Peyer's patch (tissue), 4 donors: ENCODE data around the gene YPEL1. TPM values are rescaled to one million over a fixed set of nuclear protein-coding genes. Genes with fewer than 3 reads are reported as not detected.
"Not testable (repeated sequence)": the region's sequence is repeated elsewhere in the genome, so short reads cannot be mapped to it uniquely, and the experiment has no call there.

Experiments used
- DNase-seq, 3 donors: peaks; one replicate each; pipeline ENCODE4 v3.0.0-alpha.2; 2017 to 2019
- H3K27ac ChIP-seq, 4 donors: fragments of 200-600 bp; sonication (generic); one replicate each; pipeline ENCODE4 v1.5.1; 2016 to 2019
- H3K27me3 ChIP-seq, 2 donors: fragments of 200-600 bp; sonication (generic); one replicate each; pipeline ENCODE4 v1.5.1; 2019
- H3K36me3 ChIP-seq, 3 donors: fragments of 200-600 bp; sonication (generic); one replicate each; pipeline ENCODE4 v1.5.1; 2016 to 2019
- H3K4me1 ChIP-seq, 4 donors: fragments of 200-600 bp; sonication (generic); one replicate each; pipeline ENCODE4 v1.5.1; 2016 to 2019
- H3K4me3 ChIP-seq, 4 donors: fragments of 200-600 bp; sonication (generic); 1 replicate in 3 of 4; 2 replicates in 1 of 4; pipeline ENCODE4 v1.5.1; 2016 to 2019; ENCODE audit warnings: mild to moderate bottlenecking in 1 of 4
- H3K9me3 ChIP-seq, 4 donors: fragments of 200-600 bp; sonication (generic); one replicate each; pipeline ENCODE4 v1.5.1; 2016 to 2019; ENCODE audit warnings: mild to moderate bottlenecking in 1 of 4
- POLR2A ChIP-seq, 2 donors: fragments of 450-650 bp; IDR thresholded peaks; one replicate each; pipeline ENCODE4 v1.5.1; 2017; ENCODE audit warnings: antibody characterized with exemption in 2 of 2, mild to moderate bottlenecking in 2 of 2, moderate library complexity in 2 of 2
- total RNA-seq, 4 donors: library from RNA; depleted of rRNA; stranded (reverse); fragments of >200 nt; gene quantifications; one replicate each; pipeline ENCODE4 v1.1.0, GENCODE V29; 2016
- TF ChIP-seq, protein P1 (sequence below), 6 experiments: fragments of 450-650 bp in 4 of 6; fragments of 200-600 bp in 2 of 6; sonication (generic) in 1 of 6; IDR thresholded peaks; one replicate each; pipeline ENCODE4 v1.5.1; 2017 to 2019; ENCODE audit warnings: antibody characterized with exemption in 6 of 6, mild to moderate bottlenecking in 3 of 6, moderate library complexity in 1 of 6

The YPEL1 gene
- total RNA-seq, 4 donors from 2014 or later: 3.3 to 4.8 (median 3.4) TPM

DNA sequence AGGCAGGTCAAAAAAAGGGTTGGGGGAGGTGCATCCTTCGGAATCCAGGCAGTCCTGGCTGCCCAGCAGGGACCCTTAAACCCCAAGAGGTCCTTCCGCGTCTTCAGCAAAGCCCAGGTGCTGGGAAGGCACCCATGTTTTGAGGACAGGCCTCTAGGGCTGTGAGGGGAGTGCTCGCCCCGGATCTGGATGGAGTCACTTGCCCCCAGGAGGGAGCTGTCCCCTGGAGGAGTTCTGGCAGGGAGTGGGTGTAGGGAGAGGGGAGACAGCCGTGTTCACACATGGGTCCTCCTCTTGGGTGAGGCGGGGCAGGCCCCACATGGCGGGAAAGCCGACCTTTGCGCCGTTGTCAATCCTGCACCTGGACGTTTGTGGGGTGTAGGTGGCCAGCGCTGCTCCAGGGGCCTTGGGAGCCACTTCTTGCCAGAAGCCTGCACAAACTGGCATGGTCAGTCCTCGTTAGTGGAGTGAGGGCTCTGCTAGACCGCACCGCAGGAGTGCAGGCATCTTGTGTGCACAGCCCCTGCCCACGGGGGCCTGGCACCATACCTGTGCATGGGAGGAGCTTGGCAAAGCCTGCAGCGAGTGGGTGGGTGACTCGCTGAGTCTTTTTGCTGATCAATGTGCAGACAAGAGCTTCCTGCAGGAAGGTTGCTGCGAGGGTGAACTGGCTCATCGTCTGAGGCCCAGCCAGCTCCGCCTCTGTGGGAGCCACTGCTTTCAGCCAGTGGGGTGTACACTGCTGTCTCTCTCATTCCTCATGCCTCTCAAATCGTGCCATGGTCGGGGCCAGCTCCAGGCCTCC, 53.8 kb downstream of the YPEL1 start:
- DNase-seq: no peak
- H3K27ac ChIP-seq: no peak overlapping the region
- no peak for TF ChIP-seq POLR2A (IDR thresholded peaks at IDR 0.05)
- TF ChIP-seq, protein P1, sequence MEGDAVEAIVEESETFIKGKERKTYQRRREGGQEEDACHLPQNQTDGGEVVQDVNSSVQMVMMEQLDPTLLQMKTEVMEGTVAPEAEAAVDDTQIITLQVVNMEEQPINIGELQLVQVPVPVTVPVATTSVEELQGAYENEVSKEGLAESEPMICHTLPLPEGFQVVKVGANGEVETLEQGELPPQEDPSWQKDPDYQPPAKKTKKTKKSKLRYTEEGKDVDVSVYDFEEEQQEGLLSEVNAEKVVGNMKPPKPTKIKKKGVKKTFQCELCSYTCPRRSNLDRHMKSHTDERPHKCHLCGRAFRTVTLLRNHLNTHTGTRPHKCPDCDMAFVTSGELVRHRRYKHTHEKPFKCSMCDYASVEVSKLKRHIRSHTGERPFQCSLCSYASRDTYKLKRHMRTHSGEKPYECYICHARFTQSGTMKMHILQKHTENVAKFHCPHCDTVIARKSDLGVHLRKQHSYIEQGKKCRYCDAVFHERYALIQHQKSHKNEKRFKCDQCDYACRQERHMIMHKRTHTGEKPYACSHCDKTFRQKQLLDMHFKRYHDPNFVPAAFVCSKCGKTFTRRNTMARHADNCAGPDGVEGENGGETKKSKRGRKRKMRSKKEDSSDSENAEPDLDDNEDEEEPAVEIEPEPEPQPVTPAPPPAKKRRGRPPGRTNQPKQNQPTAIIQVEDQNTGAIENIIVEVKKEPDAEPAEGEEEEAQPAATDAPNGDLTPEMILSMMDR (IDR thresholded peaks at IDR 0.05): no peak

DNA sequence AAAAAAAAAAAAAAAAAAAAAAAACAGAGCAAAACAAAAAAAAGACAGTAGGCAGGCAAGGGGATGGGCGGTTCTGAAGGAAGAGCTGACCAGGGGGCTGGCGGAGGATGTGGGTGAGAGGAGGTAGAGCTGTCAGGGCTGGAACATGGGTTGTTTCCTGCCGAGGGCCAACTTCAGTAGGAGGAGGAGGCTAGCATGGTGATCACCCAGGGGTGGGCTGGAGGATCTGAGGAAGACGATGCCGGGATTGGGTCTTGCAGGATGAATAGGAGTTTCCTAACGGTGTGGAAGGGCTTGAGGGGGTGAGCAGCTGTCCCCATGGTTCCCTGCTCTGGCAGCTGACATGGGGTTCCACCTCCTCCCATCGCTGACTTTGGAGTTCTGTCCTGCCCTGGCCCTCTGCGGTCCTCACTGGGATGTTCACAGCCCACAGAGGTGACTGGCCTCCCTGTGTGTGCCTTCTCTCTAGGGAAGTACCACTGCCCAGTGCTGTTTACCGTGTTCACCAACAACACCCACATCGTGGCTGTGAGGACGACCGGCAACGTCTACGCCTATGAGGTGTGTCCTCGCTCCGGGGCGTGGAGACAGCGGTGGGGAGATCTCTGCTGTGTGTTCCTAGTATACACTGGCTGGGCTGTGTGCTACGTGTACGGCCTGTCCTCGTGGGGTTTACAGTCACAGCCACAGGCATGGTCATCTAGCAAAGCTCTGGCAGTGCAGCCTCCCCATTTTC, 54.6 kb downstream of the YPEL1 start:
- DNase-seq: no peak
- peaks cover 0 to 47% (median 0%) of the 10 kb centered on the region in 3 donors for H3K36me3 ChIP-seq
- H3K27ac ChIP-seq: no peak overlapping the region

More for the DNA sequence above, 53.8 kb downstream of the YPEL1 start:
- Histone ChIP-seq H3K36me3 (peaks cover 0 to 52% (median 0%) of the 10 kb centered on the region in 3 donors), H3K4me1 (no peaks in the 10 kb centered on the region), H3K9me3 (no peaks in the 10 kb centered on the region), H3K4me3 (no peak overlapping the region), H3K27me3 (no peaks in the 10 kb centered on the region)

DNA sequence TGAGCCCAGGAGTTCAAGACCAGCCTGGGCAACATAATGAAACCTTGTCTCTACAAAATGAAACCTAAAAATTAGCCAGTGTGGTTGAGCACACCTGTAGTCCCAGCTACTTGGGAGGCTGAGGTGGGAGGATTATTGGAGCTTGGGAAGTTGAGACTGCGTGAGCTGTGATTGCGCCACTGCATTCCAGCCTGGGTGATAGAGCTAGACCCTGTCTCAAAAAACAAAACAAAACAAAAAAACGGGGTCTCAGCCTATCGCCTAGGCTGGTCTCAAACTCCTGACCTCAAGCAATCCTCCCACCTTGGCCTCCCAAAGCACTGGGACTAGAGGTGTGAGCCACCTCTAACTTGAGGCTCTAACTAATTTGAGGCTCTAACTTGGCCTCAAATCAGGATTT, 56.2 kb downstream of the YPEL1 start:
- no peaks in the 10 kb centered on the region for H3K27me3 ChIP-seq
- peaks cover 0 to 49% (median 0%) of the 10 kb centered on the region in 3 donors for H3K36me3 ChIP-seq
- H3K27ac ChIP-seq: no peak overlapping the region
- DNase-seq: no peak
- H3K4me1 ChIP-seq: no peaks in the 10 kb centered on the region
- TF ChIP-seq POLR2A (IDR thresholded peaks at IDR 0.05): no peak
- TF ChIP-seq, protein P1 (IDR thresholded peaks at IDR 0.05): no peak
- no peaks in the 10 kb centered on the region for H3K9me3 ChIP-seq
- no peak overlapping the region for H3K4me3 ChIP-seq

More for the DNA sequence above, 54.6 kb downstream of the YPEL1 start:
- H3K4me1 ChIP-seq: no peaks in the 10 kb centered on the region
- no peaks in the 10 kb centered on the region for H3K9me3 ChIP-seq
- TF ChIP-seq, protein P1 (IDR thresholded peaks at IDR 0.05): no peak
- no peak for TF ChIP-seq POLR2A (IDR thresholded peaks at IDR 0.05)
- H3K27me3 ChIP-seq: no peaks in the 10 kb centered on the region
- no peak overlapping the region for H3K4me3 ChIP-seq

DNA sequence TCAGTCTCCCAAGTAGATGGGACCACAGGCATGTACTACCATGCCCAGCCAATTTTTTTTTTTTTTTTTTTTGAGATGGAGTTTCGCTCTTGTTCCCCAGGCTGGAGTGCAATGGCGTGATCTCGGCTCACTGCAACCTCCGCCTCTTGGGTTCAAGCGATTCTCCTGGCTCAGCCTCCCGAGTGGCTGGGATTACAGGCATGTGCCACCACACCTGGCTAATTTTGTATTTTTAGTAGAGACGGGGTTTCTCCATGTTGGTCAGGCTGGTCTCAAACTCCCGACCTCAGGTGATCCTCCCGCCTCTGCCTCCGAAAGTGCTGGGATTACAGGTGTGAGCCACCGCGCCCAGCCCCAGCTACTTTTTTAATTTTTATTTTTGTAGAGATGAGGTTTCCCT, 56.8 kb downstream of the YPEL1 start:
- H3K27me3 ChIP-seq, H3K9me3 ChIP-seq, H3K4me1 ChIP-seq, DNase-seq, H3K4me3 ChIP-seq, H3K27ac ChIP-seq: not testable (repeated sequence)
- peaks cover 0 to 52% (median 0%) of the 10 kb centered on the region in 3 donors for H3K36me3 ChIP-seq

DNA sequence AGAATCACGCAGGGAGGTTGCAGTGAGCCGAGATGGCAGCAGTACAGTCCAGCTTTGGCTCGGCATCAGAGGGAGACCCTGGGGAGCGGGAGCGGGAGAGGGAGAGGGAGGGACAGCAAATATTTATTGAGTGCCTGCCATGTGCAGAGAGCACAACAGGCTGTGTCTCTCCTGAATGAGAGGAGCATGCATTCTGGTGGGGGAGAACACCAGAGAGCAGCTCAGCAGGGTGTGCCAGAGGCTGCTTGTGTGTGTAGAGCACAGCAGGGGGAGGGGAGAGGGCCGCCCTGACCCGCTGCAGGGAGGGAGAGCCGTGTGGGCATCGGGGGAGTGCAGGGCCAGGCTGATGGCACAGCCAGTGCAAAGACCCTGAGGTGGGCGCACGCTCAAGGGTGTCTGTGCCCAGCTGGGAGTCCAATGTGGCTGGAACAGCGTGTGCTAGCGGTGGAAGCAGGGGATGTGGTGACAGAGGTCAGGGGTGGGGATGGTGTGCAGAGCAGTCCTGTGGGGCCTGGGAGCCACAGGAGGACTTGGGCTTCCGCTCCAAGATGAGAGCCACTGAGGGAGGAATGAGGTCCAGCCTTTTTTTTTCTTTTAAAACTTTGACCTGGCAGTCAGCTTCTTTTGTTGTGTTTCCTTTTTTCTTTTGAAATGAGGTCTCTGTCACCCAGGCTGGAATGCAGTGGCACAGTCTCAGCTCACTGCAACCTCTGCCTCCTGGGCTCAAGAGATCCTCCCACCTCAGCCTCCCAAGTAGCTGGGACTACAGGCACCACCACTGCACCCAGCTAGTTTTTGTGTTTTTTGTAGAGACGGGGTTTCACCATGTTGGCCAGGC, 57.8 kb downstream of the YPEL1 start:
- Histone ChIP-seq H3K36me3 (peaks cover 0 to 54% (median 0%) of the 10 kb centered on the region in 3 donors), H3K4me1 (no peaks in the 10 kb centered on the region), H3K4me3 (no peak overlapping the region), H3K27me3 (no peaks in the 10 kb centered on the region), H3K27ac (no peak overlapping the region), H3K9me3 (no peaks in the 10 kb centered on the region)
- no peak for DNase-seq
- TF ChIP-seq, protein P1 (IDR thresholded peaks at IDR 0.05): no peak
- TF ChIP-seq POLR2A (IDR thresholded peaks at IDR 0.05): no peak
